ENCODE results near the gene FAM110D. TPM values are rescaled to one million over a fixed set of nuclear protein-coding genes. Genes with fewer than 3 reads are reported as not detected.
A peak's percentile ranks its signal among the peaks of the same experiment; 100 is the strongest.

Gene FAM110D
- total RNA-seq, 1 donor from 2014 or later = not detected

- no peak overlapping the region for H3K4me3 Mint-ChIP-seq (ENCODE audit: unreplicated experiment)
- no peak for TF ChIP-seq CTCF (IDR thresholded peaks at IDR 0.05)
- no peak for DNase-seq (ENCODE audit: extremely low spot score, unreplicated experiment)
- no peaks in the 10 kb centered on the region for H3K4me1 Mint-ChIP-seq (ENCODE audit: unreplicated experiment)
- H3K36me3 Mint-ChIP-seq (ENCODE audit: unreplicated experiment) = no peaks in the 10 kb centered on the region
- H3K27ac Mint-ChIP-seq (ENCODE audit: unreplicated experiment) = no peak overlapping the region
- no peaks in the 10 kb centered on the region for H3K9me3 Mint-ChIP-seq (ENCODE audit: unreplicated experiment)
- H3K27me3 Mint-ChIP-seq (ENCODE audit: unreplicated experiment) = peaks cover 17% of the 10 kb centered on the region
Measured at GRCh38 chr1:26189751-26190275, 30.9 kb downstream of the FAM110D start.

GRCh38 chr1:26190373-26190987 is 31.6 kb downstream of the FAM110D start, which contains the start of gene CATSPER4:
CATSPER4 (plus strand) TSS chr1:26190602; CDS start chr1:26190628, 26 bp downstream.
- Mint-ChIP-seq H3K36me3 (ENCODE audit: unreplicated experiment) (no peaks in the 10 kb centered on the region), H3K4me1 (ENCODE audit: unreplicated experiment) (no peaks in the 10 kb centered on the region), H3K9me3 (ENCODE audit: unreplicated experiment) (no peaks in the 10 kb centered on the region), H3K27me3 (ENCODE audit: unreplicated experiment) (peaks cover 19% of the 10 kb centered on the region), H3K4me3 (ENCODE audit: unreplicated experiment) (no peak within 1 kb of the TSS), H3K27ac (ENCODE audit: unreplicated experiment) (no peak within 1 kb of the TSS)
- TF ChIP-seq CTCF (IDR thresholded peaks at IDR 0.05) = peak; percentile 11
- DNase-seq (ENCODE audit: extremely low spot score, unreplicated experiment) = no peak

GRCh38 chr1:26191739-26192138 is 32.9 kb downstream of the FAM110D start:
- Mint-ChIP-seq H3K9me3 (ENCODE audit: unreplicated experiment) (no peaks in the 10 kb centered on the region), H3K27me3 (ENCODE audit: unreplicated experiment) (peaks cover 24% of the 10 kb centered on the region), H3K4me1 (ENCODE audit: unreplicated experiment) (no peaks in the 10 kb centered on the region), H3K36me3 (ENCODE audit: unreplicated experiment) (no peaks in the 10 kb centered on the region), H3K27ac (ENCODE audit: unreplicated experiment) (no peak overlapping the region), H3K4me3 (ENCODE audit: unreplicated experiment) (no peak overlapping the region)
- no peak for DNase-seq (ENCODE audit: extremely low spot score, unreplicated experiment)
- TF ChIP-seq CTCF (IDR thresholded peaks at IDR 0.05) = no peak

DNA sequence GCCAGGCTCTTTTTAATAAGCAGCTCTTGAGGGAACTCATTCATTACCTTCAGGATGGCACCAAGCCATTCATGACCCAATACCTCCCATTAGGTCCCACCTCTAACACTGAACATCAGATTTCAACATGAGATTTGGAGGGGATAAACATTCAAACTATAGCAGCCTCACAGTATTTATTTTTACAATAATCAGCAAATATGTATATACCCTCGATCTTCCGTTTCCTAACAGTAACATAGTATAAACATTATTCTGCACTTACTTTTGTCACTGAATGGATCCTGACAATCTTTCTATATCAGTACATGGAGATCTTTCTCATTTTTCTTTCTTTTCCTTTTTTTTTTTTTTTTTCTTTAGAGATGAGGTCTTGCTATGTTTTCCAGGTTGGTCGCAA is 36.9 kb downstream of the FAM110D start:
- Mint-ChIP-seq H3K36me3 (ENCODE audit: unreplicated experiment) (no peaks in the 10 kb centered on the region), H3K4me3 (ENCODE audit: unreplicated experiment) (no peak overlapping the region), H3K27me3 (ENCODE audit: unreplicated experiment) (peaks cover 41% of the 10 kb centered on the region), H3K4me1 (ENCODE audit: unreplicated experiment) (no peaks in the 10 kb centered on the region), H3K9me3 (ENCODE audit: unreplicated experiment) (no peaks in the 10 kb centered on the region), H3K27ac (ENCODE audit: unreplicated experiment) (no peak overlapping the region)
- TF ChIP-seq CTCF (IDR thresholded peaks at IDR 0.05) = no peak
- no peak for DNase-seq (ENCODE audit: extremely low spot score, unreplicated experiment)

DNA sequence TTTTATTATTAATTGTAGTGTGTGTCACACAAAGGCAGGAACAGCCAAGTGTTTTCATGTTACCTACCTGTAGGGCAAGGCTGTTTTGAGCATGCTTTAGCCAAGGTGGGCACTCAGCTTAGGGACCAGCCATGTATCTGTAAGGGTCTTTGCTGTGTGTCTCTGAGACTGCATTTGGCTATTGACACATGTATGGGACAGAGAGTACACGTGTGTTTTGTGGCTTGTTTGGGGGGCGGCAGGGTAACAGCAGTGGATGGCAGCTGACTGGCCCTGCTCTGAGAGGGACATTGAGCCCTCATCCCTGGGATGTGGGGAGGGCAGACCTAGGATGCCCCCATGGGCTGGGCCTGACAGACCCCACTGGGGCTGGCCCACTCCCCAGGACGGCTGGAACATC is 38.4 kb downstream of the FAM110D start:
- Mint-ChIP-seq H3K36me3 (ENCODE audit: unreplicated experiment) (no peaks in the 10 kb centered on the region), H3K27me3 (ENCODE audit: unreplicated experiment) (peaks cover 41% of the 10 kb centered on the region), H3K9me3 (ENCODE audit: unreplicated experiment) (no peaks in the 10 kb centered on the region), H3K4me1 (ENCODE audit: unreplicated experiment) (no peaks in the 10 kb centered on the region), H3K4me3 (ENCODE audit: unreplicated experiment) (no peak overlapping the region), H3K27ac (ENCODE audit: unreplicated experiment) (no peak overlapping the region)
- TF ChIP-seq CTCF (IDR thresholded peaks at IDR 0.05) = no peak
- no peak for DNase-seq (ENCODE audit: extremely low spot score, unreplicated experiment)

Data from osteocyte (in vitro differentiated cells).